Vagina (tissue), 2 donors: ENCODE measurements around the gene NAPB. TPM values are rescaled to one million over a fixed set of nuclear protein-coding genes. Genes with fewer than 3 reads are reported as not detected.

ENCODE experiments used
- DNase-seq, 2 donors: peaks; one replicate each; pipeline ENCODE4 v3.0.0-alpha.2; 2017; ENCODE audit errors: extremely low spot score in 2 of 2
- H3K27ac ChIP-seq: fragments of 200-600 bp; sonication (generic); one replicate; pipeline ENCODE4 v1.5.1; 2019
- H3K27me3 ChIP-seq: fragments of 200-600 bp; sonication (generic); one replicate; pipeline ENCODE4 v1.5.1; 2019
- H3K36me3 ChIP-seq, 2 donors: fragments of 200-600 bp; sonication (generic); one replicate each; pipeline ENCODE4 v1.5.1; 2017 to 2019
- H3K4me1 ChIP-seq: fragments of 200-600 bp; sonication (generic); one replicate; pipeline ENCODE4 v1.5.1; 2019
- H3K4me3 ChIP-seq, 2 donors: fragments of 200-600 bp; sonication (generic); 1 replicate in 1 of 2; 2 replicates in 1 of 2; pipeline ENCODE4 v1.5.1; 2016 to 2019
- H3K9me3 ChIP-seq: fragments of 200-600 bp; sonication (generic); one replicate; pipeline ENCODE4 v1.5.1; 2019
- POLR2A ChIP-seq, 2 donors: fragments of 450-650 bp; IDR thresholded peaks; one replicate each; pipeline ENCODE4 v1.6.1; 2017; ENCODE audit warnings: antibody characterized with exemption in 2 of 2, mild to moderate bottlenecking in 2 of 2, moderate library complexity in 2 of 2
- POLR2AphosphoS5 ChIP-seq, 2 donors: sonication (generic); formaldehyde crosslinking; IDR thresholded peaks; one replicate each; pipeline ENCODE4 v1.9.0; 2017; ENCODE audit warnings: antibody characterized with exemption in 2 of 2, mild to moderate bottlenecking in 2 of 2, low read depth in 1 of 2; ENCODE audit not compliant: insufficient read depth in 1 of 2
- intact Hi-C: fragments of 100-400 bp; cut with DNase I; formaldehyde crosslinking; loops from one replicate; pipeline ENCODE4 v1.15.1; 2023
- total RNA-seq: library from RNA; depleted of rRNA; stranded (reverse); fragments of >200 nt; gene quantifications from one replicate; pipeline ENCODE4 v1.2.3, GENCODE V29; 2016
- TF ChIP-seq, protein P1 (sequence below), 3 experiments: fragments of 450-650 bp in 2 of 3; fragments of 200-600 bp in 1 of 3; sonication (generic) in 1 of 3; IDR thresholded peaks; one replicate each; pipeline ENCODE4 v1.5.1; 2017 to 2019; ENCODE audit warnings: antibody characterized with exemption in 3 of 3, mild to moderate bottlenecking in 2 of 3, moderate library complexity in 2 of 3

The NAPB gene
- total RNA-seq, 1 donor from 2014 or later: 28.5 TPM

DNA sequence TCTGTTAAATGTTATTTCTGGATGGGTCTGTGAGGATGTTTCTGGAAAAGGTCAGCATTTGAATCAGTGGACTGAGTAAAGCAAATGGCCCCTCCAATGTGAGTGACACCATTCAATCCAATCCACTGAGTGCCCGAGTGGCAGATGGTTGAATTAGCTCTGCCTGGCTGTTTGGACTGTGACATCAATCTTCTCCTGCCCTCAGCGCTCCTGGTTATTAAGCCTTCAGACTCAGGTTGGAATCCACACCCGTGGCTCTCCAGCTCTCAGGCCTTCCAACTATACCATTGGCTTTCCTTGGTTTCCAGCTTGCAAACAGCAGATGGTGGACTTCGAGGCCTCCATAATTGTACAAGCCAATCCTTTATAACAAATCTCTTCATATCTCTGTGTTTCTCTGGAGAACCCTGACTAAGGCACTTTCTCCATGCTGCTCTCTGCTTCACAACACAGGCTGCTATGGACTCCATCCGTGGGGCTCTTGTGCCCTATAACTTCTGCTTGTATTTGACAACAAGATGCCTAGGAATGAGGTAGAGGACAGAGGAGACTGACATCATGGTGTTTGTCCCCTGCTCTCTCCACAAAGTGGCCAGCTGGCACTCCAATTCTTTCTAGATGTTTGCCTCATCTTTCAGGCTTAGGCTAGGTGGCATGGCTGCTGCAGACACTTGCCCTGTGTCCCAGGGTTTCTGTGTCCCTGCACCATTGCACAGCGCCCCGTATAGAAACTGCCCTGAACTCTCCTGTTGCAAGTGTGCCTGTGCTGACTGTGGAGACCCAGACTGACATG is 13.4 kb upstream of the NAPB start:
- H3K4me3 ChIP-seq: no peak overlapping the region
- no peaks in the 10 kb centered on the region for H3K9me3 ChIP-seq
- intact Hi-C loops: no loop called here
- DNase-seq: peak in 1 of 2 donors; percentile 37
- no peak for TF ChIP-seq POLR2A (IDR thresholded peaks at IDR 0.05)
- TF ChIP-seq POLR2AphosphoS5 (IDR thresholded peaks at IDR 0.05; ENCODE audit: insufficient read depth in 1 of 2, low read depth in 1 of 2): no peak
- TF ChIP-seq, protein P1, sequence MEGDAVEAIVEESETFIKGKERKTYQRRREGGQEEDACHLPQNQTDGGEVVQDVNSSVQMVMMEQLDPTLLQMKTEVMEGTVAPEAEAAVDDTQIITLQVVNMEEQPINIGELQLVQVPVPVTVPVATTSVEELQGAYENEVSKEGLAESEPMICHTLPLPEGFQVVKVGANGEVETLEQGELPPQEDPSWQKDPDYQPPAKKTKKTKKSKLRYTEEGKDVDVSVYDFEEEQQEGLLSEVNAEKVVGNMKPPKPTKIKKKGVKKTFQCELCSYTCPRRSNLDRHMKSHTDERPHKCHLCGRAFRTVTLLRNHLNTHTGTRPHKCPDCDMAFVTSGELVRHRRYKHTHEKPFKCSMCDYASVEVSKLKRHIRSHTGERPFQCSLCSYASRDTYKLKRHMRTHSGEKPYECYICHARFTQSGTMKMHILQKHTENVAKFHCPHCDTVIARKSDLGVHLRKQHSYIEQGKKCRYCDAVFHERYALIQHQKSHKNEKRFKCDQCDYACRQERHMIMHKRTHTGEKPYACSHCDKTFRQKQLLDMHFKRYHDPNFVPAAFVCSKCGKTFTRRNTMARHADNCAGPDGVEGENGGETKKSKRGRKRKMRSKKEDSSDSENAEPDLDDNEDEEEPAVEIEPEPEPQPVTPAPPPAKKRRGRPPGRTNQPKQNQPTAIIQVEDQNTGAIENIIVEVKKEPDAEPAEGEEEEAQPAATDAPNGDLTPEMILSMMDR (IDR thresholded peaks at IDR 0.05): no peak
- no peaks in the 10 kb centered on the region for H3K36me3 ChIP-seq
- H3K27me3 ChIP-seq: no peaks in the 10 kb centered on the region
- H3K4me1 ChIP-seq: no peaks in the 10 kb centered on the region
- H3K27ac ChIP-seq: no peak overlapping the region

DNA sequence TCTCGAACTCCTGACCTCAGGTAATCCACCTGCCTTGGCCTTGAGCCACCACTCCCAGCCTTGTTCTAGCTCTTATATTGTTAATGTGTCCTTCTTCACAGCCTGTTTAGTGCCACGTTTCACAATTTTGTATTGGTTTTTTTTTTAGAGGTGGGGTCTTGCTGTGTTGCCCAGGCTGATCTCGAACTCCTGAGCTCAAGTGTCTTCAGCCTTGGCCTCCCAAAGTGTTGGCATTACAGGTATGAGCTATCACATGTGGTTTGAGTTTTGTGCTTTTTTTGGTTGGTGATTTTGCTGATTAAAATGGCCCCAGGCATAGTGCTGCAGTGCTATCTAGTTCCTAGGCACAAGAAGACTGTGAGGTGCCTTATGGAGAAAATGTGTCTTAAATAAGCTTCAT is 12.3 kb upstream of the NAPB start:
- H3K36me3 ChIP-seq: no peaks in the 10 kb centered on the region
- no peak overlapping the region for H3K4me3 ChIP-seq
- no peak for DNase-seq
- TF ChIP-seq, protein P1 (IDR thresholded peaks at IDR 0.05): no peak
- TF ChIP-seq POLR2A (IDR thresholded peaks at IDR 0.05) (no peak), POLR2AphosphoS5 (IDR thresholded peaks at IDR 0.05; ENCODE audit: insufficient read depth in 1 of 2, low read depth in 1 of 2) (no peak)
- intact Hi-C loops: no loop called here
- no peaks in the 10 kb centered on the region for H3K27me3 ChIP-seq
- no peaks in the 10 kb centered on the region for H3K9me3 ChIP-seq
- H3K4me1 ChIP-seq: no peaks in the 10 kb centered on the region
- H3K27ac ChIP-seq: no peak overlapping the region

DNA sequence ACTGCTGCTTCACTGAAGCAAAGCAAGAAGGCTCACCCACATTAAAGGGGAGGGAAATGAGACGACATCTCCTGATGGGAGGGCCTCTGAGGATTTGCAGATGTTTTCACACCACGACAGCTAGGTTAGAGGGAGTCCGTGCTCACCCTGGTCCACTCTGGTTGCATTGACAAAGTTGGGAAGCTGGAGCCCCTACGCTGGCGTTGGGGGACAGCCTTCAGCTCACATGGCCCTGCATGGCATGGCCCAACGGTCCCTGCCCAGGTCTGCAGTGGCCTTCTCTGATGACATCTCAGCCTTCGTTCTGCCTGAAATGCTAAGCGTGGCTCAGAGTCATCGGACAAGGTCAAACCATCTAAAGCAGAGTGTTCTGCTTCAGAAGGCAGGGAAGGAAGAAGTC is 3.8 kb upstream of the NAPB start:
- Histone ChIP-seq H3K4me1 (peaks cover 6% of the 10 kb centered on the region), H3K4me3 (no peak overlapping the region), H3K27ac (no peak overlapping the region), H3K36me3 (no peaks in the 10 kb centered on the region), H3K9me3 (no peaks in the 10 kb centered on the region), H3K27me3 (no peaks in the 10 kb centered on the region)
- intact Hi-C loops: no loop called here
- DNase-seq: peak in 1 of 2 donors; percentile 44
- TF ChIP-seq POLR2AphosphoS5 (IDR thresholded peaks at IDR 0.05; ENCODE audit: insufficient read depth in 1 of 2, low read depth in 1 of 2) (no peak), POLR2A (IDR thresholded peaks at IDR 0.05) (no peak)
- TF ChIP-seq, protein P1 (IDR thresholded peaks at IDR 0.05): no peak

DNA sequence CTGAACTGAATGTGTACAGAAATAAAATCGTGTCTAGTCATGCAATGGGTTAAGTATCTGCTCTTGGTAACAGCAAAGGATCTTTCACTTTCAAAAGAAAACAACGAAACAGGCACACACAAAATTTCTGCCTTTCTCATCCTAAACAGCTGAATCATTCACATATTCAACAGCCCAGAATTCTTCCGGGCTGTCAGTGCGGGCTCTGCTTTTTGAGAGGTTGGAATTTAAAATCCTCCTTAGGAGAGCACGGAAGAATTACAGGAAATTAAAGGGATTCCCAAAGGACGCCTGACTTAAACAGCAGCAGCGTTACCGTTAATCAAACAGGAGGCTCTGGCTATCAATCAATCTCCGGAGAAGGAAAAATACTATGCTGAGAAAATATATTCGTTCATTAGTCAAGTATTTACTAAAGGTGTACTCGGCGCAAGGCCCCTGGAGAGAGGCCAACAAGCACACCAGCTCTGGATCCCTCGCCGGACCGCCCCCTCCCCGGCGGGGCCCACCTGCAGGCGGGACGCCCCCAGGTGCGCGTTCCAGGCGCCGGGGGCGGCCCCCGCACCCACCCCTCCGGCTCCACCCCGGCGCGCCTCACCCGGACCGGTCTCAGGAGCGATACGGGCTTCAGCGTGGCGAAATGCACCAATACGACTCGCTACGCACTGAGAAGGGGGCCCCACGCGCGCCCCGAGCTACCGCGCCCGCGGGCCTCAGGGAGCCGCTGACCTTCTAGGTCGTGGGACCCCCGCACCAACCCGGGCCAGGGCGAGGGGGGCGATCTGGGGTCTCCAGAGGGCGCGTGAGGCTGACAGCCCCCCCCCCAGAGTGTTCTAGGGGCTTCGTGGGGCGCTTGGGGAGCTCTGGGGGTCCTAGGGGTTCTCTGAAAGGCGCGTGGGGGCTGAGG is 1.0 kb downstream of the NAPB start:
- Histone ChIP-seq H3K9me3 (no peaks in the 10 kb centered on the region), H3K4me3 (peak overlapping the region; percentile 89 to 98), H3K27me3 (no peaks in the 10 kb centered on the region), H3K36me3 (no peaks in the 10 kb centered on the region), H3K27ac (peak overlapping the region; percentile 97), H3K4me1 (peaks cover 43% of the 10 kb centered on the region)
- intact Hi-C loops: loop anchor here (5.0 kb wide), 2 partner anchors 58 to 1972 kb away; partner anchors contain the start of genes ABHD12 and GZF1
- DNase-seq: no peak
- TF ChIP-seq POLR2A (IDR thresholded peaks at IDR 0.05): no peak
- TF ChIP-seq, protein P1 (IDR thresholded peaks at IDR 0.05): no peak
